Caco-2 (cell line): Measurements from ENCODE around the gene VPS45. TPM values are rescaled to one million over a fixed set of nuclear protein-coding genes. Genes with fewer than 3 reads are reported as not detected.

Experiments
- BruUV-seq: library from RNA; stranded (reverse); fragments of 400-500 nt; replicated peaks from 2 replicates; lab custom pipeline; 2021; lab: Mats Ljungman, UMichigan
- CTCF ChIA-PET: fragments of 300-600 bp; sonication (Branson Sonifier 250); formaldehyde crosslinking; loops from one replicate; lab custom pipeline; 2022; ENCODE audit warnings: antibody characterized with exemption; lab: Charles Lee
- POLR2A ChIA-PET: fragments of 300-600 bp; sonication (Branson Sonifier 250); formaldehyde crosslinking; loops from one replicate; lab custom pipeline; 2022; ENCODE audit warnings: antibody characterized with exemption; lab: Charles Lee
- DNase-seq, 2 experiments: peaks; one replicate each; pipeline versions ENCODE4 v3.0.0 to v3.0.0-alpha.2; 2020 to 2022
- H3K27me3 ChIP-seq: replicated peaks from 2 replicates; pipeline ENCODE4 v1.6.0; 2011; ENCODE audit warnings: low read length; ENCODE audit not compliant: control insufficient read depth, insufficient read depth
- H3K36me3 ChIP-seq: 2 replicates; pipeline ENCODE4 v1.5.1; 2011; ENCODE audit warnings: low read length; ENCODE audit not compliant: control insufficient read depth, insufficient read depth
- H3K4me1 ChIP-seq: fragments of 250-450 bp; sonication (Bioruptor Pico); 2 replicates; pipeline ENCODE4 v1.5.1; 2020; ENCODE audit warnings: mild to moderate bottlenecking
- H3K4me3 ChIP-seq: 2 replicates; pipeline ENCODE4 v1.5.1; 2011; ENCODE audit warnings: low read depth, mild to moderate bottlenecking, control low read depth, low read length
- H3K9me3 ChIP-seq: fragments of 250-450 bp; sonication (Bioruptor Pico); 2 replicates; pipeline ENCODE4 v1.5.1; 2020; ENCODE audit warnings: mild to moderate bottlenecking, moderate library complexity
- H3K27ac Mint-ChIP-seq: one replicate; pipeline ENCODE4 v1.8.0; 2022; ENCODE audit warnings: mixed read lengths; ENCODE audit not compliant: unreplicated experiment
- H3K27me3 Mint-ChIP-seq: one replicate; pipeline ENCODE4 v1.8.0; 2022; ENCODE audit warnings: mixed read lengths; ENCODE audit not compliant: insufficient read depth, unreplicated experiment
- H3K36me3 Mint-ChIP-seq: one replicate; pipeline ENCODE4 v1.8.0; 2022; ENCODE audit warnings: mild to moderate bottlenecking, mixed read lengths; ENCODE audit not compliant: insufficient read depth, unreplicated experiment
- H3K4me1 Mint-ChIP-seq: one replicate; pipeline ENCODE4 v1.8.0; 2022; ENCODE audit warnings: low read depth, mixed read lengths; ENCODE audit not compliant: unreplicated experiment
- H3K4me3 Mint-ChIP-seq: one replicate; pipeline ENCODE4 v1.8.0; 2022; ENCODE audit warnings: mild to moderate bottlenecking, moderate library complexity, mixed read lengths; ENCODE audit not compliant: unreplicated experiment
- H3K9me3 Mint-ChIP-seq: one replicate; pipeline ENCODE4 v1.8.0; 2022; ENCODE audit warnings: mixed read lengths; ENCODE audit not compliant: unreplicated experiment
- CTCF ChIP-seq, 2 experiments: fragments of 200-600 bp in 1 of 2; IDR thresholded peaks; 1 replicate in 1 of 2; 2 replicates in 1 of 2; pipeline versions ENCODE4 v1.5.1 to v1.8.0; 2011 to 2022; ENCODE audit warnings: antibody characterized with exemption in 1 of 2, control low read depth in 1 of 2, inconsistent platforms in 1 of 2, low read depth in 1 of 2, low read length in 1 of 2, mild to moderate bottlenecking in 1 of 2, moderate library complexity in 1 of 2; ENCODE audit not compliant: insufficient read depth in 1 of 2, severe bottlenecking in 1 of 2, unreplicated experiment in 1 of 2
- intact Hi-C: fragments of 100-400 bp; cut with micrococcal nuclease; formaldehyde crosslinking; loops from one replicate; pipeline ENCODE4 v1.10.0; 2022; ENCODE audit not compliant: unreplicated experiment
- total RNA-seq: library from RNA; stranded (reverse); gene quantifications from 2 replicates; pipeline ENCODE4 v1.2.3, GENCODE V29; 2022

VPS45 gene
- total RNA-seq, 1 experiment from 2014 or later, result 19.8 TPM

GRCh38 chr1:150082494-150082893 lies 14.9 kb downstream of the VPS45 start:
- H3K9me3 ChIP-seq, result no peaks in the 10 kb centered on the region
- no peaks in the 10 kb centered on the region for H3K36me3 ChIP-seq
- Mint-ChIP-seq H3K4me3 (no peak overlapping the region), H3K27ac (no peak overlapping the region), H3K4me1 (no peaks in the 10 kb centered on the region), H3K9me3 (no peaks in the 10 kb centered on the region), H3K27me3 (no peaks in the 10 kb centered on the region), H3K36me3 (peaks cover 8% of the 10 kb centered on the region)
- intact Hi-C loops, result no loop called here
- POLR2A ChIA-PET, result no interaction called here
- no peaks in the 10 kb centered on the region for H3K27me3 ChIP-seq
- H3K4me1 ChIP-seq, result no peaks in the 10 kb centered on the region
- TF ChIP-seq CTCF (IDR thresholded peaks at IDR 0.05; ENCODE audit: insufficient read depth in 1 of 2, low read depth in 1 of 2, low read length in 1 of 2, severe bottlenecking in 1 of 2, unreplicated experiment in 1 of 2), result no peak
- H3K4me3 ChIP-seq, result no peak overlapping the region
- DNase-seq, result no peak
- CTCF ChIA-PET, result interaction anchor here (0.7 kb wide), 1 partner anchor 14 kb away, joined by 6 read pairs; no protein-coding TSS in a partner anchor
- BruUV-seq, result no TSS peak

- no peaks in the 10 kb centered on the region for H3K4me1 Mint-ChIP-seq
- H3K36me3 ChIP-seq, result no peaks in the 10 kb centered on the region
- no peaks in the 10 kb centered on the region for H3K27me3 ChIP-seq
- BruUV-seq, result no TSS peak
- intact Hi-C loops, result no loop called here
- TF ChIP-seq CTCF (IDR thresholded peaks at IDR 0.05; ENCODE audit: insufficient read depth in 1 of 2, low read depth in 1 of 2, low read length in 1 of 2, severe bottlenecking in 1 of 2, unreplicated experiment in 1 of 2), result no peak
- ChIA-PET POLR2A (no interaction called here), CTCF (no interaction called here)
- no peak overlapping the region for H3K4me3 ChIP-seq
- H3K36me3 Mint-ChIP-seq, result peaks cover 9% of the 10 kb centered on the region
- H3K4me1 ChIP-seq, result no peaks in the 10 kb centered on the region
- no peaks in the 10 kb centered on the region for H3K9me3 ChIP-seq
- no peak for DNase-seq
- H3K27me3 Mint-ChIP-seq, result no peaks in the 10 kb centered on the region
- no peak overlapping the region for H3K27ac Mint-ChIP-seq
- H3K9me3 Mint-ChIP-seq, result no peaks in the 10 kb centered on the region
- H3K4me3 Mint-ChIP-seq, result no peak overlapping the region
Measured at GRCh38 chr1:150083907-150084306, 16.3 kb downstream of the VPS45 start.

GRCh38 chr1:150085406-150085805 lies 17.8 kb downstream of the VPS45 start:
- Histone ChIP-seq H3K4me3 (no peak overlapping the region), H3K27me3 (no peaks in the 10 kb centered on the region), H3K4me1 (no peaks in the 10 kb centered on the region), H3K36me3 (no peaks in the 10 kb centered on the region), H3K9me3 (no peaks in the 10 kb centered on the region)
- DNase-seq, result no peak
- CTCF ChIA-PET, result no interaction called here
- no peaks in the 10 kb centered on the region for H3K4me1 Mint-ChIP-seq
- no peak overlapping the region for H3K27ac Mint-ChIP-seq
- no peaks in the 10 kb centered on the region for H3K27me3 Mint-ChIP-seq
- no peaks in the 10 kb centered on the region for H3K9me3 Mint-ChIP-seq
- no peak overlapping the region for H3K4me3 Mint-ChIP-seq
- BruUV-seq, result no TSS peak
- TF ChIP-seq CTCF (IDR thresholded peaks at IDR 0.05; ENCODE audit: insufficient read depth in 1 of 2, low read depth in 1 of 2, low read length in 1 of 2, severe bottlenecking in 1 of 2, unreplicated experiment in 1 of 2), result no peak
- intact Hi-C loops, result no loop called here
- POLR2A ChIA-PET, result no interaction called here
- peaks cover 6% of the 10 kb centered on the region for H3K36me3 Mint-ChIP-seq
